ENCODE measurements around the gene DEPDC5. TPM values are rescaled to one million over a fixed set of nuclear protein-coding genes. Genes with fewer than 3 reads are reported as not detected.

The DEPDC5 gene
- total and polyA plus RNA-seq, 9 of the 15 experiments (the other 6 are each of a cell fraction or from before 2014, with no cell fraction given) = 2.3 to 12.3 (median 10.7) TPM

DNA sequence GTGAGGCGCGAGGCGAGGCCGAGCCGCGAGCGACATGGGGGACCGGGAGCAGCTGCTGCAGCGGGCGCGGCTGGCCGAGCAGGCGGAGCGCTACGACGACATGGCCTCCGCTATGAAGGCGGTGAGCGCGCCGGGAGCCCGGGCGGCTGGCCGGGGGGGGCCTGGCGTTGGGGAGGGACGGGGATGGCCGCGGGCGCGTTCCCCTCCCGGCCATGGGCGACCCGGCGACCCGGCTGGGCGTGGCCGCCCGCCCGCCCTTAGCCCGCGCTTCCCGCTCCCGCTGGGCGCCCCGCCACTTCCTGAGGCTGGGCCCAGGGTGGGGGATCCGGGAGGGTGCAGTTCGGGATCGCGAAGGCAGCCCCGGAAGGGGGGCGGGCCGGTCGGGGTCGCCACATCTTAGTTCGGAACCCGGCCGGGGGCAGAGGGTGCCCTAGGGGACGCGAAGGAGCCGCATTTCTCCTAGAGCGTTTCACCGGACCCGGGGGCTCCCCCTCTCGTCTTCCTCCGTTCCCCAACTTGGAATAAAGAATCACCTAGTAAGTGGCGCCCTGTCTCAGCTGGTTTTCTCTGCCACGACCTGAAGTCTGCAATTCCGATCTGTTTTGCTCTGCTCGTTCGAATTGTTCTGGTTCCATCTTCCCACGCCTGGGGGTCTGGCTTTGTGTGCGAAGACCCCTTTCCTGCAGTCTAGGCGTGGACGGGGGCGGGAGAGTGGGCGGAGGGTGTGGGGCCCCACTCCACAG, 191.1 kb downstream of the DEPDC5 start (continued):
- peak in 1 of 2 experiments; percentile 29; a peak in 1 of 4 replicates for TF ChIP-seq SIN3A (IDR thresholded peaks at IDR 0.05; ENCODE audit: borderline replicate concordance in 2 of 2, control insufficient read depth in 1 of 2, low read depth in 2 of 2, low read length in 2 of 2)
- peak; percentile 90 for TF ChIP-seq EGR1 (conservative IDR thresholded peaks at IDR 0.05)
- peak; percentile 46 for TF ChIP-seq FIP1L1 (IDR thresholded peaks at IDR 0.05; ENCODE audit: low read depth, low read length, poor library complexity, severe bottlenecking)
- TF ChIP-seq CCNT2 (IDR thresholded peaks at IDR 0.05; ENCODE audit: borderline replicate concordance, extremely low read depth, insufficient read length, low read depth, low read length) = peak; percentile 61
- TF ChIP-seq RB1 (IDR thresholded peaks at IDR 0.05; ENCODE audit: low read depth) = peak; percentile 37; the same call in 1 of the 2 replicates
- no peak for TF ChIP-seq GTF2A2 (tag; IDR thresholded peaks at IDR 0.05)
- TF ChIP-seq, protein P1, sequence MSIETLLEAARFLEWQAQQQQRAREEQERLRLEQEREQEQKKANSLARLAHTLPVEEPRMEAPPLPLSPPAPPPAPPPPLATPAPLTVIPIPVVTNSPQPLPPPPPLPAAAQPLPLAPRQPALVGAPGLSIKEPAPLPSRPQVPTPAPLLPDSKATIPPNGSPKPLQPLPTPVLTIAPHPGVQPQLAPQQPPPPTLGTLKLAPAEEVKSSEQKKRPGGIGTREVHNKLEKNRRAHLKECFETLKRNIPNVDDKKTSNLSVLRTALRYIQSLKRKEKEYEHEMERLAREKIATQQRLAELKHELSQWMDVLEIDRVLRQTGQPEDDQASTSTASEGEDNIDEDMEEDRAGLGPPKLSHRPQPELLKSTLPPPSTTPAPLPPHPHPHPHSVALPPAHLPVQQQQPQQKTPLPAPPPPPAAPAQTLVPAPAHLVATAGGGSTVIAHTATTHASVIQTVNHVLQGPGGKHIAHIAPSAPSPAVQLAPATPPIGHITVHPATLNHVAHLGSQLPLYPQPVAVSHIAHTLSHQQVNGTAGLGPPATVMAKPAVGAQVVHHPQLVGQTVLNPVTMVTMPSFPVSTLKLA (conservative IDR thresholded peaks at IDR 0.05) = 0 out of 4 replicates have a peak, but pooled peaks of 1 of the 2 experiments have one; percentile 33
- TF ChIP-seq ZNF184 (CRISPR knock-in tag; IDR thresholded peaks at IDR 0.05) = no peak
- no peak for TF ChIP-seq POLR3G (IDR thresholded peaks at IDR 0.05; ENCODE audit: extremely low read depth, insufficient read length, insufficient replicate concordance)
- no peak for TF ChIP-seq NR2C2 (CRISPR knock-in tag; IDR thresholded peaks at IDR 0.05)
- TF ChIP-seq NR2C2 (tag; IDR thresholded peaks at IDR 0.05) = peak; percentile 69
- TF ChIP-seq SP1 (CRISPR knock-in tag; IDR thresholded peaks at IDR 0.05) = peak; percentile 36; the same call in 1 of the 2 replicates
- peak; percentile 25 for TF ChIP-seq EP400 (IDR thresholded peaks at IDR 0.05)
- peak; percentile 5; the same call in 1 of the 2 replicates for TF ChIP-seq SIN3B (IDR thresholded peaks at IDR 0.05; ENCODE audit: low read depth)
- TF ChIP-seq, protein P2, sequence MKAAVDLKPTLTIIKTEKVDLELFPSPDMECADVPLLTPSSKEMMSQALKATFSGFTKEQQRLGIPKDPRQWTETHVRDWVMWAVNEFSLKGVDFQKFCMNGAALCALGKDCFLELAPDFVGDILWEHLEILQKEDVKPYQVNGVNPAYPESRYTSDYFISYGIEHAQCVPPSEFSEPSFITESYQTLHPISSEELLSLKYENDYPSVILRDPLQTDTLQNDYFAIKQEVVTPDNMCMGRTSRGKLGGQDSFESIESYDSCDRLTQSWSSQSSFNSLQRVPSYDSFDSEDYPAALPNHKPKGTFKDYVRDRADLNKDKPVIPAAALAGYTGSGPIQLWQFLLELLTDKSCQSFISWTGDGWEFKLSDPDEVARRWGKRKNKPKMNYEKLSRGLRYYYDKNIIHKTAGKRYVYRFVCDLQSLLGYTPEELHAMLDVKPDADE (conservative IDR thresholded peaks at IDR 0.05; ENCODE audit: control insufficient read depth, low read depth, low read length) = 0 out of 2 replicates have a peak, but pooled peaks have one; percentile 13
- peak; percentile 83 for TF ChIP-seq RBFOX2 (IDR thresholded peaks at IDR 0.05; ENCODE audit: low read depth, low read length)
- TF ChIP-seq, protein P3, sequence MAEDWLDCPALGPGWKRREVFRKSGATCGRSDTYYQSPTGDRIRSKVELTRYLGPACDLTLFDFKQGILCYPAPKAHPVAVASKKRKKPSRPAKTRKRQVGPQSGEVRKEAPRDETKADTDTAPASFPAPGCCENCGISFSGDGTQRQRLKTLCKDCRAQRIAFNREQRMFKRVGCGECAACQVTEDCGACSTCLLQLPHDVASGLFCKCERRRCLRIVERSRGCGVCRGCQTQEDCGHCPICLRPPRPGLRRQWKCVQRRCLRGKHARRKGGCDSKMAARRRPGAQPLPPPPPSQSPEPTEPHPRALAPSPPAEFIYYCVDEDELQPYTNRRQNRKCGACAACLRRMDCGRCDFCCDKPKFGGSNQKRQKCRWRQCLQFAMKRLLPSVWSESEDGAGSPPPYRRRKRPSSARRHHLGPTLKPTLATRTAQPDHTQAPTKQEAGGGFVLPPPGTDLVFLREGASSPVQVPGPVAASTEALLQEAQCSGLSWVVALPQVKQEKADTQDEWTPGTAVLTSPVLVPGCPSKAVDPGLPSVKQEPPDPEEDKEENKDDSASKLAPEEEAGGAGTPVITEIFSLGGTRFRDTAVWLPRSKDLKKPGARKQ (CRISPR knock-in tag; IDR thresholded peaks at IDR 0.05) = no peak
- peak; percentile 25 for TF ChIP-seq CHD1 (IDR thresholded peaks at IDR 0.05; ENCODE audit: low read length)
- TF ChIP-seq POLR2AphosphoS5 (IDR thresholded peaks at IDR 0.05; ENCODE audit: control insufficient read depth, insufficient read depth, low read depth, low read length) = 0 out of 2 replicates have a peak, but pooled peaks have one; percentile 2

Data from K562 (cell line).